ENCODE measurements around the gene CCDC106. TPM values are rescaled to one million over a fixed set of nuclear protein-coding genes. Genes with fewer than 3 reads are reported as not detected.

The CCDC106 gene
- total RNA-seq, 1 donor from 2014 or later: 14.0 TPM

DNA sequence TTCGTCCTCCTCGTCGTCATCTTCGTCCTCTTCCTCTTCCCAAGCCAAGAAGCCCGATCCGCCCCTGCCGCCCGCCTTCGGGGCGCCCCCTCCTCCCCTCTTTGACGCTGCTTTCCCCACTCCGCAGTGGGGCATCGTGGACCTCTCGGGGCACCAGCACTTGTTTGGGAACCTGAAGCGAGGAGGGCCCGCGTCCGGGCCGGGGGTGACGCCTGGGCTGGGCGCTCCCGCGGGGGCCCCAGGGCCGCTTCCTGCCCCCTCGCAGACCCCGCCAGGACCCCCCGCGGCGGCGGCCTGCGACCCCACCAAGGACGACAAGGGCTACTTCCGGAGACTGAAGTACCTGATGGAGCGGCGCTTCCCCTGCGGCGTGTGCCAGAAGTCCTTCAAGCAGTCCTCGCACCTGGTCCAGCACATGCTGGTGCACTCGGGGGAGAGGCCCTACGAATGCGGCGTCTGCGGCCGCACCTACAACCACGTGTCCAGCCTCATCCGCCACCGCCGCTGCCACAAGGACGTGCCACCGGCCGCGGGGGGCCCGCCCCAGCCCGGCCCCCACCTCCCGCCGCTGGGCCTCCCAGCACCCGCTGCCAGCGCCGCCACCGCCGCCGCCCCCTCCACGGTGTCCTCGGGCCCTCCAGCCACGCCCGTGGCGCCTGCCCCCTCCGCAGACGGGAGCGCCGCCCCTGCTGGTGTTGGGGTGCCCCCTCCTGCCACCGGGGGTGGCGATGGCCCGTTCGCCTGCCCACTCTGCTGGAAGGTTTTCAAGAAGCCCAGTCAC, 33.9 kb upstream of the CCDC106 start:
- TF ChIP-seq, protein P1, sequence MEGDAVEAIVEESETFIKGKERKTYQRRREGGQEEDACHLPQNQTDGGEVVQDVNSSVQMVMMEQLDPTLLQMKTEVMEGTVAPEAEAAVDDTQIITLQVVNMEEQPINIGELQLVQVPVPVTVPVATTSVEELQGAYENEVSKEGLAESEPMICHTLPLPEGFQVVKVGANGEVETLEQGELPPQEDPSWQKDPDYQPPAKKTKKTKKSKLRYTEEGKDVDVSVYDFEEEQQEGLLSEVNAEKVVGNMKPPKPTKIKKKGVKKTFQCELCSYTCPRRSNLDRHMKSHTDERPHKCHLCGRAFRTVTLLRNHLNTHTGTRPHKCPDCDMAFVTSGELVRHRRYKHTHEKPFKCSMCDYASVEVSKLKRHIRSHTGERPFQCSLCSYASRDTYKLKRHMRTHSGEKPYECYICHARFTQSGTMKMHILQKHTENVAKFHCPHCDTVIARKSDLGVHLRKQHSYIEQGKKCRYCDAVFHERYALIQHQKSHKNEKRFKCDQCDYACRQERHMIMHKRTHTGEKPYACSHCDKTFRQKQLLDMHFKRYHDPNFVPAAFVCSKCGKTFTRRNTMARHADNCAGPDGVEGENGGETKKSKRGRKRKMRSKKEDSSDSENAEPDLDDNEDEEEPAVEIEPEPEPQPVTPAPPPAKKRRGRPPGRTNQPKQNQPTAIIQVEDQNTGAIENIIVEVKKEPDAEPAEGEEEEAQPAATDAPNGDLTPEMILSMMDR (IDR thresholded peaks at IDR 0.05): no peak
- ATAC-seq (ENCODE audit: low read depth) (no peak), DNase-seq (no peak)
- H3K27ac Mint-ChIP-seq: no peak overlapping the region
- ChIA-PET POLR2A (no interaction called here), CTCF (no interaction called here)
- H3K36me3 Mint-ChIP-seq (ENCODE audit: low read depth): peaks cover 46% of the 10 kb centered on the region
- H3K4me3 Mint-ChIP-seq: no peak overlapping the region
- intact Hi-C loops (cut with micrococcal nuclease): no loop called here
- peaks cover 38% of the 10 kb centered on the region for H3K4me1 Mint-ChIP-seq
- no peaks in the 10 kb centered on the region for H3K27me3 Mint-ChIP-seq
- no peaks in the 10 kb centered on the region for H3K9me3 Mint-ChIP-seq

DNA sequence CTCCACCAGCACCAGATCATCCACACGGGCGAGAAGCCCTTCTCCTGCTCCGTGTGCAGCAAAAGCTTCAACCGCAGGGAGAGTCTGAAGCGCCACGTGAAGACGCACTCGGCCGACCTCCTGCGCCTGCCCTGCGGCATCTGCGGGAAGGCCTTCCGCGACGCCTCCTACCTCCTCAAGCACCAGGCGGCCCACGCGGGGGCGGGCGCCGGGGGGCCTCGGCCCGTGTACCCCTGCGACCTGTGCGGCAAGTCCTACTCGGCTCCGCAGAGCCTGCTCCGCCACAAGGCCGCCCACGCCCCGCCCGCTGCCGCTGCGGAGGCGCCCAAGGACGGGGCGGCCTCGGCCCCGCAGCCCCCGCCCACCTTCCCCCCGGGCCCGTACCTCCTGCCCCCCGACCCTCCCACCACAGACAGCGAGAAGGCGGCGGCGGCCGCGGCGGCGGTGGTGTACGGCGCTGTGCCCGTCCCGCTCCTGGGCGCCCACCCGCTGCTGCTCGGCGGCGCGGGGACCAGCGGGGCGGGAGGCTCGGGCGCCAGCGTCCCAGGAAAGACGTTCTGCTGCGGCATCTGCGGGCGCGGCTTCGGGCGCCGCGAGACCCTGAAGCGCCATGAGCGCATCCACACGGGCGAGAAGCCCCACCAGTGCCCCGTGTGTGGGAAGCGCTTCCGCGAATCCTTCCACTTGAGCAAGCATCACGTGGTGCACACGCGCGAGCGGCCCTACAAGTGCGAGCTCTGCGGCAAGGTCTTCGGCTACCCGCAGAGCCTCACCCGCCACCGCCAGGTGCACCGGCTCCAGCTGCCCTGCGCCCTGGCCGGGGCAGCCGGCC, 33.1 kb upstream of the CCDC106 start:
- intact Hi-C loops (cut with micrococcal nuclease): no loop called here
- TF ChIP-seq, protein P1 (IDR thresholded peaks at IDR 0.05): no peak
- no peaks in the 10 kb centered on the region for H3K27me3 Mint-ChIP-seq
- H3K27ac Mint-ChIP-seq: no peak overlapping the region
- H3K9me3 Mint-ChIP-seq: no peaks in the 10 kb centered on the region
- ChIA-PET POLR2A (no interaction called here), CTCF (no interaction called here)
- no peak for DNase-seq
- no peak overlapping the region for H3K4me3 Mint-ChIP-seq
- peaks cover 32% of the 10 kb centered on the region for H3K4me1 Mint-ChIP-seq
- no peak for ATAC-seq (ENCODE audit: low read depth)
- peaks cover 38% of the 10 kb centered on the region for H3K36me3 Mint-ChIP-seq (ENCODE audit: low read depth)

DNA sequence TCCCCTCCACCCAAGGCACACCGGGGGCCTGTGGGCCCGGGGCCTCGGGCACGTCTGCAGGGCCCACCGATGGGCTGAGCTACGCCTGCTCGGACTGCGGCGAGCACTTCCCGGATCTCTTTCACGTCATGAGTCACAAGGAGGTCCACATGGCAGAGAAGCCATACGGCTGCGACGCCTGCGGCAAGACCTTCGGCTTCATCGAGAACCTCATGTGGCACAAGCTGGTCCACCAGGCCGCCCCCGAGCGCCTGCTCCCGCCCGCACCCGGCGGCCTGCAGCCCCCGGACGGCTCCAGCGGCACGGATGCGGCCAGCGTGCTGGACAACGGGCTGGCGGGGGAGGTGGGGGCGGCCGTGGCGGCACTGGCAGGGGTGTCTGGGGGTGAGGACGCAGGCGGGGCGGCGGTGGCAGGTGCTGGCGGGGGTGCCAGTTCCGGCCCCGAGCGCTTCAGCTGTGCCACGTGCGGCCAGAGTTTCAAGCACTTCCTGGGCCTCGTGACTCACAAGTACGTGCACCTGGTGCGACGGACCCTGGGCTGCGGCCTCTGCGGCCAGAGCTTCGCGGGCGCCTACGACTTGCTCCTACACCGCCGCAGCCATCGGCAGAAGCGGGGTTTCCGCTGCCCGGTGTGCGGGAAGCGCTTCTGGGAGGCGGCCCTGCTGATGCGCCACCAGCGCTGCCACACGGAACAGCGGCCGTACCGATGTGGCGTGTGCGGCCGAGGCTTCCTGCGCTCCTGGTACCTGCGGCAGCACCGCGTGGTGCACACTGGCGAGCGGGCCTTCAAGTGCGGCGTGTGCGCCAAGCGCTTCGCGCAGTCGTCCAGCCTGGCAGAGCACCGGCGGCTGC, 32.2 kb upstream of the CCDC106 start:
- peaks cover 27% of the 10 kb centered on the region for H3K4me1 Mint-ChIP-seq
- TF ChIP-seq, protein P1 (IDR thresholded peaks at IDR 0.05): no peak
- no peaks in the 10 kb centered on the region for H3K9me3 Mint-ChIP-seq
- ChIA-PET CTCF (no interaction called here), POLR2A (no interaction called here)
- DNase-seq: no peak
- intact Hi-C loops (cut with micrococcal nuclease): no loop called here
- no peak for ATAC-seq (ENCODE audit: low read depth)
- no peak overlapping the region for H3K4me3 Mint-ChIP-seq
- no peaks in the 10 kb centered on the region for H3K27me3 Mint-ChIP-seq
- no peak overlapping the region for H3K27ac Mint-ChIP-seq
- H3K36me3 Mint-ChIP-seq (ENCODE audit: low read depth): peaks cover 32% of the 10 kb centered on the region

DNA sequence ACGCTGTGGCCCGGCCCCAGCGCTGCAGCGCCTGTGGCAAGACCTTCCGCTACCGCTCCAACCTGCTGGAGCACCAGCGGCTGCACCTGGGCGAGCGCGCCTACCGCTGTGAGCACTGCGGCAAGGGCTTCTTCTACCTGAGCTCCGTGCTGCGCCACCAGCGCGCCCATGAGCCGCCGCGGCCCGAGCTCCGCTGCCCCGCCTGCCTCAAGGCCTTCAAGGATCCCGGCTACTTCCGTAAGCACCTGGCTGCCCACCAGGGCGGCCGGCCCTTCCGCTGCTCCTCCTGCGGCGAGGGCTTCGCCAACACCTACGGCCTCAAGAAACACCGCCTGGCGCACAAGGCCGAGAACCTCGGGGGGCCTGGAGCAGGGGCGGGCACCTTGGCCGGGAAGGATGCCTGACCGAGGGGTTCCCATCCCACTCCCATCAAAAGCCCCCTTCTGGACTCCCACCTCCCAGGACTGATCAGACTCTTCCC, 31.6 kb upstream of the CCDC106 start:
- CTCF ChIA-PET: no interaction called here
- TF ChIP-seq, protein P1 (IDR thresholded peaks at IDR 0.05): no peak
- H3K4me1 Mint-ChIP-seq: peaks cover 20% of the 10 kb centered on the region
- peaks cover 34% of the 10 kb centered on the region for H3K36me3 Mint-ChIP-seq (ENCODE audit: low read depth)
- POLR2A ChIA-PET: no interaction called here
- no peak overlapping the region for H3K27ac Mint-ChIP-seq
- no peaks in the 10 kb centered on the region for H3K27me3 Mint-ChIP-seq
- intact Hi-C loops (cut with micrococcal nuclease): no loop called here
- ATAC-seq (ENCODE audit: low read depth) (no peak), DNase-seq (no peak)
- H3K4me3 Mint-ChIP-seq: no peak overlapping the region
- no peaks in the 10 kb centered on the region for H3K9me3 Mint-ChIP-seq
